Endothelial cell (in vitro differentiated cells): ENCODE measurements around the gene PTPRE. TPM values are rescaled to one million over a fixed set of nuclear protein-coding genes. Genes with fewer than 3 reads are reported as not detected.

Experiments
- DNase-seq: peaks from one replicate; pipeline ENCODE4 v3.0.0; 2021; ENCODE audit warnings: low spot score
- H3K27ac Mint-ChIP-seq: one replicate; pipeline ENCODE4 v1.8.0; 2021; ENCODE audit warnings: mixed read lengths, inconsistent platforms; ENCODE audit not compliant: unreplicated experiment
- H3K27me3 Mint-ChIP-seq: one replicate; pipeline ENCODE4 v1.8.0; 2021; ENCODE audit warnings: mild to moderate bottlenecking, moderate library complexity, mixed read lengths, inconsistent platforms; ENCODE audit not compliant: unreplicated experiment
- H3K36me3 Mint-ChIP-seq: one replicate; pipeline ENCODE4 v1.8.0; 2021; ENCODE audit warnings: mild to moderate bottlenecking, low read depth, mixed read lengths, inconsistent platforms; ENCODE audit not compliant: unreplicated experiment
- H3K4me1 Mint-ChIP-seq: one replicate; pipeline ENCODE4 v1.8.0; 2021; ENCODE audit warnings: mild to moderate bottlenecking, mixed read lengths, inconsistent platforms; ENCODE audit not compliant: unreplicated experiment
- H3K4me3 Mint-ChIP-seq: one replicate; pipeline ENCODE4 v1.8.0; 2021; ENCODE audit warnings: mild to moderate bottlenecking, mixed read lengths, inconsistent platforms; ENCODE audit not compliant: unreplicated experiment
- H3K9me3 Mint-ChIP-seq: one replicate; pipeline ENCODE4 v1.8.0; 2021; ENCODE audit warnings: mixed read lengths, inconsistent platforms; ENCODE audit not compliant: unreplicated experiment
- CTCF ChIP-seq: fragments of 200-600 bp; sonication (generic); IDR thresholded peaks from one replicate; pipeline ENCODE4 v1.5.0; 2021; ENCODE audit warnings: antibody characterized with exemption; ENCODE audit not compliant: unreplicated experiment
- total RNA-seq: library from RNA; stranded (reverse); fragmentation: NEBNext Ultra II Directional; extraction: Animal tissue kit (Norgen Biotek cat#: 25700); gene quantifications from one replicate; pipeline ENCODE4 v1.2.1, GENCODE V29; 2021; ENCODE audit not compliant: unreplicated experiment

Gene PTPRE
- total RNA-seq, 1 donor from 2014 or later = 117 TPM

- Mint-ChIP-seq H3K27ac (no peak overlapping the region), H3K27me3 (no peaks in the 10 kb centered on the region), H3K4me3 (no peak overlapping the region), H3K4me1 (peaks cover 5% of the 10 kb centered on the region), H3K9me3 (peaks cover 11% of the 10 kb centered on the region), H3K36me3 (peaks cover 17% of the 10 kb centered on the region)
- no peak for DNase-seq
- no peak for TF ChIP-seq CTCF
These were observed 40.5 kb upstream of the PTPRE start for GRCh38 chr10:127866276-127867013.

DNA sequence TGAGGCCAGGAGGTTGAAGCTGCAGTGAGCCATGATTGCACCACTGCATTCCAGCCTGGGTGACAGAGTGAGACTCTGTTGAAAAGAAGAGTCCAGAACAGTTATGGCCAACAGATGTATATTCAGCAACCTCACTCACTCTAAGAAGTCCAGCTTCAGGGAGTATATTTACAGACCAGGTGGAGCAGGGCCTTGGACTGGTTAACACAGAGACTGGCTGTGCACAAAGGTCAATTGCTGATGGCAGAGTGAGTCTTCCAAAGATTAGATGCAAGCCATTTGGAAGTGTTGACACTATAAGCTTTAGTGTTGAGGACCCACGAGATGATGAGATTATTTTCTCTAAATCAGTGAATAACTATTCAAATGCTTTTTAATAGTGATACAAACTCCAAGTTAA is 39.1 kb upstream of the PTPRE start:
- no peak for TF ChIP-seq CTCF
- DNase-seq = no peak
- Mint-ChIP-seq H3K27me3 (no peaks in the 10 kb centered on the region), H3K4me1 (peaks cover 8% of the 10 kb centered on the region), H3K9me3 (peaks cover 11% of the 10 kb centered on the region), H3K27ac (no peak overlapping the region), H3K4me3 (no peak overlapping the region), H3K36me3 (peaks cover 16% of the 10 kb centered on the region)

GRCh38 chr10:127869329-127869728 is 37.6 kb upstream of the PTPRE start:
- no peak overlapping the region for H3K27ac Mint-ChIP-seq
- no peaks in the 10 kb centered on the region for H3K27me3 Mint-ChIP-seq
- H3K9me3 Mint-ChIP-seq = peaks cover 3% of the 10 kb centered on the region
- H3K36me3 Mint-ChIP-seq = peaks cover under 1% of the 10 kb centered on the region
- H3K4me1 Mint-ChIP-seq = peaks cover 17% of the 10 kb centered on the region
- no peak overlapping the region for H3K4me3 Mint-ChIP-seq
- DNase-seq = no peak
- TF ChIP-seq CTCF = no peak

GRCh38 chr10:127871631-127872010 is 35.3 kb upstream of the PTPRE start:
- Mint-ChIP-seq H3K9me3 (no peaks in the 10 kb centered on the region), H3K27ac (peak overlapping the region; percentile 25), H3K4me1 (peaks cover 29% of the 10 kb centered on the region), H3K4me3 (no peak overlapping the region), H3K27me3 (no peaks in the 10 kb centered on the region), H3K36me3 (peaks cover 2% of the 10 kb centered on the region)
- no peak for DNase-seq
- no peak for TF ChIP-seq CTCF

DNA sequence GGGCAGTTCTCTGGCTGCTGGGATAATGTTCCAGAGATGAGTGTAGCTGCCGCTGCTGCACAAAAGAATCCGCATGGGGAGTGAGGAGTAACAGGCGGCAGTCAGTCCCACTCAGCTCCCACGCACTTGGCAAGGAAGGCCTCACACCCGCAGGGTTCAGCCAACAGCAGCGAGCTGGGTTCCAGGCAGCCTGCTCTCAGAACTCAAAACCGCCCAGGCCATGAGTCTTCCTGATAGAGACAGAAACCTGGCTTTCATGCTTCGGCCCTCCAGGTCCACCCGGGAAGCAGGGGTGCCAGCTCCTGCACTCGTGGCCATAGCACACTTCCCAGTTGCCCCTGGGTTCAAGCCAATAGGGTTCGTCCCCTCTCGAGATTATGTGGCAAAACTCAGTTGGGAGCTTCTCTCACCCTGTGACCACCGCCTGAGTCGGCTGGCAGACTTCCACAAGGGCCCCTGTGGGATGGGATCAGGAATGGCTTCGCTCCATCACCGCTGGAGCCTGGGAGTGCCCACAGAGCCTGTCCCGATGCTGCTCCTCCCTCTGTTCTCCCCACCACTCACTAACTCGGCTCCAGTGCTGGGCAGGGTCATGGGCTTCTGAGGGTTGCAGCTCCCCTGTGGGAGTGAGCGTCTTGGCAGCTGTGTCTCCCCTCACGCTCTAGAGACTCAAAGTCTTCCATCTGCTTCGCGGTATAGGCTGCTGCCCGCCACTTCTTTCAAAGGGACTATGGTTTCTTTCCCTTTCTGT is 34.7 kb upstream of the PTPRE start:
- H3K27ac Mint-ChIP-seq = no peak overlapping the region
- no peaks in the 10 kb centered on the region for H3K9me3 Mint-ChIP-seq
- no peaks in the 10 kb centered on the region for H3K27me3 Mint-ChIP-seq
- H3K4me1 Mint-ChIP-seq = peaks cover 31% of the 10 kb centered on the region
- no peak for DNase-seq
- H3K36me3 Mint-ChIP-seq = peaks cover 2% of the 10 kb centered on the region
- H3K4me3 Mint-ChIP-seq = no peak overlapping the region
- no peak for TF ChIP-seq CTCF
